Esophagus squamous epithelium (tissue), 5 donors: ENCODE data around the gene CYBC1. TPM values are rescaled to one million over a fixed set of nuclear protein-coding genes. Genes with fewer than 3 reads are reported as not detected.
"Not testable (repeated sequence)": the region's sequence is repeated elsewhere in the genome, so short reads cannot be mapped to it uniquely, and the experiment has no call there.

Experiments used
- DNase-seq: peaks from one replicate; lab custom pipeline; 2025; lab: John Stamatoyannopoulos, UW
- H3K27ac ChIP-seq, 4 donors: fragments of 200-600 bp; sonication (generic); one replicate each; pipeline ENCODE4 v1.5.1; 2016 to 2019; ENCODE audit warnings: mild to moderate bottlenecking in 1 of 4
- H3K27me3 ChIP-seq, 4 donors: fragments of 200-600 bp; sonication (generic); 1 replicate in 3 of 4; 2 replicates in 1 of 4; pipeline versions ENCODE4 v1.5.1 to v1.6.0; 2017 to 2021; ENCODE audit warnings: antibody characterized with exemption in 1 of 4
- H3K36me3 ChIP-seq, 3 donors: fragments of 200-600 bp; sonication (generic); one replicate each; pipeline ENCODE4 v1.5.1; 2016 to 2019
- H3K4me1 ChIP-seq, 3 donors: fragments of 200-600 bp; sonication (generic); one replicate each; pipeline ENCODE4 v1.5.1; 2017 to 2019
- H3K4me3 ChIP-seq, 4 donors: fragments of 200-600 bp; sonication (generic); 1 replicate in 3 of 4; 2 replicates in 1 of 4; pipeline ENCODE4 v1.5.1; 2016 to 2019; ENCODE audit warnings: mild to moderate bottlenecking in 2 of 4, moderate library complexity in 1 of 4
- H3K9me3 ChIP-seq, 3 donors: fragments of 200-600 bp; sonication (generic); one replicate each; pipeline ENCODE4 v1.5.1; 2016 to 2019
- CTCF ChIP-seq, 6 experiments: fragments of 450-650 bp in 4 of 6; fragments of 200-600 bp in 2 of 6; sonication (generic) in 2 of 6; IDR thresholded peaks; one replicate each; pipeline ENCODE4 v1.5.1; 2016 to 2019; ENCODE audit warnings: antibody characterized with exemption in 6 of 6, mild to moderate bottlenecking in 4 of 6, moderate library complexity in 4 of 6
- POLR2A ChIP-seq, 4 donors: fragments of 450-650 bp; IDR thresholded peaks; one replicate each; pipeline ENCODE4 v1.6.1; 2017; ENCODE audit warnings: antibody characterized with exemption in 4 of 4, mild to moderate bottlenecking in 4 of 4, moderate library complexity in 3 of 4
- WGBS, 2 donors: methylation state at CpG; one replicate each; pipeline ENCODE4 v1.1.5; 2018; 5-methylcytosine and 5-hydroxymethylcytosine counted together
- intact Hi-C: fragments of 100-400 bp; cut with DNase I; formaldehyde crosslinking; loops from one replicate; pipeline ENCODE4 v1.15.0; 2022
- total RNA-seq, 4 donors: library from RNA; depleted of rRNA; stranded (reverse); fragments of >200 nt; gene quantifications; one replicate each; pipeline ENCODE4 v1.1.0, GENCODE V29; 2016
- donor health status: DM: yes; HTN: yes; CAD: no.

CYBC1 gene
- total RNA-seq, 4 donors from 2014 or later: 31.7 to 74.3 (median 51.1) TPM

- intact Hi-C loops: no loop called here
- peaks cover 6 to 25% (median 6%) of the 10 kb centered on the region in 3 donors for H3K36me3 ChIP-seq
- peaks cover 5 to 50% (median 14%) of the 10 kb centered on the region in 3 donors for H3K4me1 ChIP-seq
These were observed 6.7 kb upstream of the CYBC1 start for GRCh38 chr17:82457073-82457928.

GRCh38 chr17:82453706-82454105, 3.2 kb upstream of the CYBC1 start:
- H3K9me3 ChIP-seq, H3K27ac ChIP-seq, DNase-seq, intact Hi-C loops, H3K36me3 ChIP-seq, H3K27me3 ChIP-seq, H3K4me3 ChIP-seq: not testable (repeated sequence)
- H3K4me1 ChIP-seq: peaks cover 11 to 46% (median 31%) of the 10 kb centered on the region in 3 donors
- no CpG with 5 or more reads among the region's 21 CpGs for whole genome bisulfite sequencing, 2 donors

More at GRCh38 chr17:82457073-82457928, 6.7 kb upstream of the CYBC1 start:
- peak overlapping the region; percentile 96 to 100 (median 100) for H3K27ac ChIP-seq
- no peak for DNase-seq
- 61 to 72% methylated on average over 10 of the region's 10 CpGs for WGBS, 2 donors
- no peaks in the 10 kb centered on the region for H3K27me3 ChIP-seq
- TF ChIP-seq POLR2A (IDR thresholded peaks at IDR 0.05) (no peak), CTCF (IDR thresholded peaks at IDR 0.05) (no peak)
- peak overlapping the region in 3 of 4 donors; percentile 66 to 97 (median 73) for H3K4me3 ChIP-seq
- no peaks in the 10 kb centered on the region for H3K9me3 ChIP-seq

GRCh38 chr17:82453151-82453550, 2.6 kb upstream of the CYBC1 start:
- intact Hi-C loops, DNase-seq, H3K27me3 ChIP-seq, H3K9me3 ChIP-seq, H3K36me3 ChIP-seq, H3K4me3 ChIP-seq: not testable (repeated sequence)
- peak overlapping the region in 1 of 4 donors; percentile 44 for H3K27ac ChIP-seq
- 67 to 70% methylated on average over 7 of the region's 7 CpGs for WGBS, 2 donors
- H3K4me1 ChIP-seq: peaks cover 11 to 47% (median 31%) of the 10 kb centered on the region in 3 donors

DNA sequence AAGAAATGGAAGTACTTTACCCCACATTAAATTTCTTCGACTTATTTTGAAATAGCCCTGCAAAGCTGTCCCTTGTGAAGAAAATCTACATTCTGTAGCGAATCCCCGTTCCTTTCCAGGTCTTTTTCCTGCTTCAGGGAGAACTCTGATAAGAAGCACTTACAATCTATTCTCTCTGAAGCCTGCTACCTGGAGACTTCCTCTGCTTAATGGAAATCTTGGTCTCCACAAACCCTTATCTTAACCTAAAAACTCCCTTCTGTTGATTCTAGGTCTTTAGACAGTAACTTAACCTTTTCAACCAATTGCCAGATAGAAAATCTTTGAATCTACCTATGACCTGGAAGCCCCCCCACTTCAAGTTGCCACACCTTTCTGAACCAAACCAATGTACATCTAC, 1.6 kb upstream of the CYBC1 start:
- intact Hi-C loops: no loop called here
- Histone ChIP-seq H3K27me3 (no peaks in the 10 kb centered on the region), H3K36me3 (peaks cover 0 to 9% (median 0%) of the 10 kb centered on the region in 3 donors), H3K27ac (peak overlapping the region in 1 of 4 donors; percentile 96), H3K9me3 (no peaks in the 10 kb centered on the region), H3K4me1 (peaks cover 7 to 47% (median 25%) of the 10 kb centered on the region in 3 donors), H3K4me3 (no peak overlapping the region)
- 93 to 94% methylated on average over 3 of the region's 3 CpGs for WGBS, 2 donors
- no peak for DNase-seq
- TF ChIP-seq POLR2A (IDR thresholded peaks at IDR 0.05): no peak
- no peak for TF ChIP-seq CTCF (IDR thresholded peaks at IDR 0.05)

GRCh38 chr17:82449883-82450356, 632 bp downstream of the CYBC1 start:
- H3K36me3 ChIP-seq: peaks cover 0 to 28% (median 0%) of the 10 kb centered on the region in 3 donors
- H3K9me3 ChIP-seq: no peaks in the 10 kb centered on the region
- TF ChIP-seq POLR2A (IDR thresholded peaks at IDR 0.05) (no peak), CTCF (IDR thresholded peaks at IDR 0.05) (no peak)
- H3K4me1 ChIP-seq: peaks cover 19 to 58% (median 32%) of the 10 kb centered on the region in 3 donors
- H3K27ac ChIP-seq: peak overlapping the region; percentile 89 to 96 (median 94)
- H3K4me3 ChIP-seq: peak overlapping the region; percentile 64 to 100 (median 92)
- WGBS, 2 donors: 22 to 49% methylated on average over 6 to 11 of the region's 18 CpGs
- H3K27me3 ChIP-seq: no peaks in the 10 kb centered on the region
- no peak for DNase-seq
- intact Hi-C loops: no loop called here
